DND-41 (cell line): ENCODE measurements around the gene CHRM4.

Experiments
- CTCF ChIP-seq: IDR thresholded peaks from 2 replicates; pipeline ENCODE4 v1.5.1; 2012; ENCODE audit warnings: borderline replicate concordance, low read length, moderate library complexity, mild to moderate bottlenecking; ENCODE audit not compliant: poor library complexity, severe bottlenecking; ENCODE audit errors: extremely low read depth
- EZH2 ChIP-seq: IDR thresholded peaks from 3 replicates; pipeline ENCODE4 v1.6.1; 2012; ENCODE audit warnings: borderline replicate concordance, low read depth, mild to moderate bottlenecking, moderate library complexity, low read length, inconsistent platforms; ENCODE audit not compliant: severe bottlenecking

- TF ChIP-seq CTCF (no peak), EZH2 (no peak)
These were observed 38.1 kb upstream of the CHRM4 start for GRCh38 chr11:46429717-46430116.
